Measurements from ENCODE around the gene SND1. TPM values are rescaled to one million over a fixed set of nuclear protein-coding genes. Genes with fewer than 3 reads are reported as not detected.

Gene SND1
- total RNA-seq, 4 donors from 2014 or later: 70.8 to 141 (median 85.7) TPM

GRCh38 chr7:128139406-128139805, 487.4 kb downstream of the SND1 start:
- peaks cover 0 to 19% (median 8%) of the 10 kb centered on the region in 4 donors for H3K4me1 ChIP-seq
- no peaks in the 10 kb centered on the region for H3K36me3 ChIP-seq
- H3K4me3 ChIP-seq: no peak overlapping the region
- peaks cover 0 to 23% of the 10 kb centered on the region in 2 donors for H3K27me3 ChIP-seq
- no peak for DNase-seq (ENCODE audit: low spot score in 2 of 2)
- WGBS, 2 donors: 74 to 82% methylated on average over 3 of the region's 3 CpGs
- peaks cover 0 to 28% (median 2%) of the 10 kb centered on the region in 4 donors for H3K9me3 ChIP-seq
- TF ChIP-seq EP300 (IDR thresholded peaks at IDR 0.05): no peak
- no peak for TF ChIP-seq POLR2A (IDR thresholded peaks at IDR 0.05)
- no peak for TF ChIP-seq CTCF (IDR thresholded peaks at IDR 0.05)
- H3K27ac ChIP-seq: no peak overlapping the region

DNA sequence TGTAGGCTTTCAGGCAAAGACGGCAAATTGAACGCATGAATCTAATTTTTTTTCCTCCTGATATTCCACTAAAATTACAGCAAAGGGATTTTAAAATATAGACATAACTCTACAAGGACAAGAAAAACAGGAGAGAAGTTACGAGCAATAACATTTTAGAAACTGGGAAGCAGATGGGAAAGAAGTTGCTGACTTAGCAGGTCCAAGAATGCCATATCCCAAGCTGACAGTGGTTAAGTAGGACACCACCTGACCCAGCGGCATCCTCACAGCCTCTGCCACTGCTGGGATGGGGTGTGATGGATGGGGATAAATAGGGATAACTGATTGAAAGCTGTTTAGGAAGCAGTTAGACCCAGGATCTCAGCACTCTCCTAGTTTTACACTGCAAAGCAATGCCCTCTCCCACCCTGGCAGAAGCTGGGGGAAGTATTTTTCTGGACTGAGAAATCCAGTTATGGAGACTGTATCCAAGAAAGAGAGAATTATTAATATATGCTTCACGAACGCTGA, 489.7 kb downstream of the SND1 start:
- Histone ChIP-seq H3K4me1 (no peaks in the 10 kb centered on the region), H3K9me3 (peaks cover 0 to 28% (median 2%) of the 10 kb centered on the region in 4 donors), H3K27me3 (peaks cover 0 to 5% of the 10 kb centered on the region in 2 donors), H3K27ac (no peak overlapping the region), H3K4me3 (no peak overlapping the region), H3K36me3 (no peaks in the 10 kb centered on the region)
- WGBS, 2 donors: 84 to 87% methylated on average over 6 of the region's 6 CpGs
- TF ChIP-seq POLR2A (IDR thresholded peaks at IDR 0.05) (no peak), EP300 (IDR thresholded peaks at IDR 0.05) (no peak), CTCF (IDR thresholded peaks at IDR 0.05) (no peak)
- DNase-seq (ENCODE audit: low spot score in 2 of 2): no peak

Small RNA genes lying within 50 kb of the gene (small RNA-seq; reads per million reads assigned to genes)
- not detected for gene MIR593

Other genes with a start within 250 kb of the SND1 start
- 10 to 100 TPM; 16.0 to 18.3 (median 17.9) TPM for gene GCC1, start 66.6 kb upstream of the SND1 start, total RNA-seq
- 100 to 1,000 TPM; 130 to 142 (median 136) TPM for gene ARF5, start 63.8 kb upstream of the SND1 start, total RNA-seq
- gene FSCN3, start 58.5 kb upstream of the SND1 start, total RNA-seq: 1 to 10 TPM in 3 of 4 donors, under 1 TPM in 1; 0.63 to 2.7 (median 1.6) TPM
- gene PAX4, start 34.1 kb upstream of the SND1 start, total RNA-seq: not detected